HG03342 (cell line): ENCODE data around the gene PFN1.

Source experiments
- ATAC-seq: cut with Tn5 transposase; IDR thresholded peaks from one replicate; pipeline ENCODE4 v1.9.1; 2021; ENCODE audit warnings: mild to moderate bottlenecking, moderate library complexity; ENCODE audit not compliant: unreplicated experiment

Gene PFN1

GRCh38 chr17:4897785-4898184 lies 50.5 kb downstream of the PFN1 start:
- ATAC-seq = no peak

GRCh38 chr17:4897198-4897687 lies 51.1 kb downstream of the PFN1 start:
- ATAC-seq = no peak

- no peak for ATAC-seq
Measured at GRCh38 chr17:4896332-4897197, 51.8 kb downstream of the PFN1 start.

- ATAC-seq = no peak
Measured at GRCh38 chr17:4895657-4896331, 52.5 kb downstream of the PFN1 start.
